Endothelial cell of umbilical vein (primary cell): Measurements from ENCODE around the gene LCN15. TPM values are rescaled to one million over a fixed set of nuclear protein-coding genes. Genes with fewer than 3 reads are reported as not detected.

Experiments used
- BruUV-seq: library from RNA; stranded (reverse); fragments of 400-500 nt; replicated peaks from 2 replicates; lab custom pipeline; 2021; lab: Mats Ljungman, UMichigan
- CTCF ChIA-PET: fragments of 300-600, 350-600 bp; sonication (Branson Sonifier 250); formaldehyde crosslinking; loops from one replicate; lab custom pipeline; 2021; ENCODE audit warnings: antibody characterized with exemption, inconsistent platforms; lab: Charles Lee
- POLR2A ChIA-PET: fragments of 300-600, 350-600 bp; sonication (Branson Sonifier 250); formaldehyde crosslinking; loops from one replicate; lab custom pipeline; 2021; ENCODE audit warnings: antibody characterized with exemption, inconsistent platforms; lab: Charles Lee
- DNase-seq: peaks from one replicate; pipeline ENCODE4 v3.0.0-alpha.2; 2011; ENCODE audit warnings: low read depth, low spot score
- FAIRE-seq: peaks from 2 replicates; lab custom pipeline; 2011; peaks lifted over from hg19 to GRCh38; lab: Jason Lieb, UNC
- H2AFZ ChIP-seq: 2 replicates; pipeline ENCODE4 v1.6.0; 2012; ENCODE audit warnings: low read depth, low read length, control low read depth, inconsistent platforms
- H3K27ac ChIP-seq: 2 replicates; pipeline ENCODE4 v1.5.1; 2011; ENCODE audit warnings: low read depth, mild to moderate bottlenecking, control low read depth, low read length, moderate library complexity; ENCODE audit not compliant: insufficient read depth
- H3K27me3 ChIP-seq, 2 experiments: 2 replicates each; pipeline versions ENCODE4 v1.6.0 to v1.6.1; 2011; ENCODE audit warnings: low read length in 2 of 2, mixed read lengths in 1 of 2; ENCODE audit not compliant: control insufficient read depth in 2 of 2, insufficient read depth in 2 of 2
- H3K36me3 ChIP-seq, 2 experiments: 2 replicates in 1 of 2; 3 replicates in 1 of 2; pipeline ENCODE4 v1.5.1; 2011; ENCODE audit warnings: low read length in 2 of 2, mild to moderate bottlenecking in 1 of 2, moderate library complexity in 1 of 2; ENCODE audit not compliant: control insufficient read depth in 2 of 2, insufficient read depth in 2 of 2; ENCODE audit errors: extremely low read depth in 1 of 2
- H3K4me1 ChIP-seq: 3 replicates; pipeline ENCODE4 v1.5.1; 2011; ENCODE audit warnings: mild to moderate bottlenecking, low read length; ENCODE audit not compliant: control insufficient read depth, insufficient read depth; ENCODE audit errors: extremely low read depth
- H3K4me2 ChIP-seq: 2 replicates; pipeline ENCODE4 v1.6.1; 2011; ENCODE audit warnings: low read length, control low read depth, mixed read lengths; ENCODE audit not compliant: insufficient read depth
- H3K4me3 ChIP-seq, 3 experiments: fragments of 200-600 bp in 1 of 3; sonication (generic), shearing (Covaris generic) in 1 of 3; replicated peaks in 1 of 3; 2 replicates each; pipeline ENCODE4 v1.5.1; 2011 to 2016; ENCODE audit warnings: control low read depth in 3 of 3, low read length in 3 of 3, mild to moderate bottlenecking in 2 of 3, inconsistent platforms in 1 of 3, low read depth in 1 of 3, moderate library complexity in 1 of 3; ENCODE audit not compliant: insufficient read depth in 1 of 3
- H3K79me2 ChIP-seq: 2 replicates; pipeline ENCODE4 v1.6.0; 2012; ENCODE audit warnings: low read length, inconsistent platforms; ENCODE audit not compliant: control insufficient read depth, insufficient read depth
- H3K9ac ChIP-seq: replicated peaks from 2 replicates; pipeline ENCODE3; 2011; ENCODE audit warnings: low read length, control low read depth; ENCODE audit not compliant: insufficient read depth; ENCODE audit errors: extremely low read depth
- H3K9me1 ChIP-seq: replicated peaks from 3 replicates; pipeline ENCODE4 v1.6.0; 2011; ENCODE audit warnings: mild to moderate bottlenecking, low read length; ENCODE audit not compliant: control insufficient read depth, insufficient read depth; ENCODE audit errors: extremely low read depth
- H3K9me3 ChIP-seq: replicated peaks from 2 replicates; pipeline ENCODE4 v1.5.1; 2012; ENCODE audit warnings: low read length, inconsistent platforms; ENCODE audit not compliant: control insufficient read depth, insufficient read depth
- H4K20me1 ChIP-seq: replicated peaks from 2 replicates; pipeline ENCODE3; 2011; ENCODE audit warnings: mild to moderate bottlenecking, low read length; ENCODE audit not compliant: control insufficient read depth, insufficient read depth; ENCODE audit errors: extremely low read depth
- GATA2 ChIP-seq: IDR thresholded peaks from 2 replicates; pipeline ENCODE4 v1.7.0; 2011; ENCODE audit warnings: low read depth, mild to moderate bottlenecking, moderate library complexity, mixed read lengths, low read length; ENCODE audit not compliant: insufficient read length, insufficient read depth
- JUN ChIP-seq: IDR thresholded peaks from 2 replicates; pipeline ENCODE4 v1.6.1; 2011; ENCODE audit warnings: borderline replicate concordance, low read depth; ENCODE audit not compliant: insufficient read length, insufficient read depth
- POLR2AphosphoS5 ChIP-seq: IDR thresholded peaks from 2 replicates; pipeline ENCODE4 v1.6.1; 2012; ENCODE audit warnings: low read depth, mild to moderate bottlenecking, control low read depth, low read length, moderate library complexity; ENCODE audit not compliant: insufficient read depth
- dilution Hi-C: fragments of 300-500 bp; cut with MboI; formaldehyde crosslinking; loops from one replicate; pipeline ENCODE4 v1.15.0; 2019; ENCODE audit warnings: low sequenced_read_pairs; ENCODE audit not compliant: extremely low pct_ligation_motif_present
- intact Hi-C: fragments of 100-400 bp; cut with micrococcal nuclease; formaldehyde crosslinking; loops from one replicate; pipeline ENCODE4 v1.10.0; 2022
- polyA plus RNA-seq, 4 experiments: library from polyadenylated mRNA; depleted of rRNA in 3 of 4; stranded (reverse) in 3 of 4; unstranded in 1 of 4; fragments of >200 nt; gene quantifications; 2 replicates each; pipeline versions ENCODE4 v1.2.1 to v1.2.3, GENCODE V29; 2011 to 2012; ENCODE audit warnings: missing spikeins in 1 of 4
- total RNA-seq: library from RNA; stranded (reverse); gene quantifications from 2 replicates; pipeline ENCODE4 v1.2.3, GENCODE V29; 2021
- TF ChIP-seq, protein P1 (sequence below), 2 donors: IDR thresholded peaks; 1 replicate in 1 of 2; 2 replicates in 1 of 2; pipeline ENCODE4 v1.5.1; 2011; ENCODE audit warnings: low read length in 2 of 2, mild to moderate bottlenecking in 2 of 2, moderate library complexity in 2 of 2, control low read depth in 1 of 2, inconsistent platforms in 1 of 2, low read depth in 1 of 2; ENCODE audit not compliant: insufficient read depth in 1 of 2; ENCODE audit errors: extremely low read depth in 1 of 2

The LCN15 gene
- total and polyA plus RNA-seq, 2 donors (not counting 3 experiments of a cell fraction or from before 2014, with no cell fraction given), result not detected

- intact Hi-C loops, result loop anchor here (1.0 to 5.0 kb wide), 4 partner anchors 56 to 244 kb away; partner anchors contain the start of genes PHPT1 and TRAF2
- no TSS peak for BruUV-seq
- CTCF ChIA-PET, result interaction anchor here (1.1 to 2.0 kb wide), 4 partner anchors 10 to 17 kb away, joined by 3 to 8 read pairs (median 5); partner anchors contain the start of gene RABL6
These were observed 27.4 kb upstream of the LCN15 start for GRCh38 chr9:136791516-136792276.

More at GRCh38 chr9:136791516-136792276, 27.4 kb upstream of the LCN15 start:
- H3K4me2 ChIP-seq, result peak overlapping the region; percentile 64
- H3K27ac ChIP-seq, result peak overlapping the region; percentile 31
- peak overlapping the region; percentile 73 for H2AFZ ChIP-seq
- dilution Hi-C loops, result no loop called here
- peaks cover 1% of the 10 kb centered on the region for H3K79me2 ChIP-seq
- no peaks in the 10 kb centered on the region for H3K9me3 ChIP-seq
- peaks cover 7% of the 10 kb centered on the region for H3K4me1 ChIP-seq
- H3K9ac ChIP-seq, result peak overlapping the region; percentile 60
- TF ChIP-seq GATA2, result no peak
- no peak for TF ChIP-seq POLR2AphosphoS5
- TF ChIP-seq, protein P1, sequence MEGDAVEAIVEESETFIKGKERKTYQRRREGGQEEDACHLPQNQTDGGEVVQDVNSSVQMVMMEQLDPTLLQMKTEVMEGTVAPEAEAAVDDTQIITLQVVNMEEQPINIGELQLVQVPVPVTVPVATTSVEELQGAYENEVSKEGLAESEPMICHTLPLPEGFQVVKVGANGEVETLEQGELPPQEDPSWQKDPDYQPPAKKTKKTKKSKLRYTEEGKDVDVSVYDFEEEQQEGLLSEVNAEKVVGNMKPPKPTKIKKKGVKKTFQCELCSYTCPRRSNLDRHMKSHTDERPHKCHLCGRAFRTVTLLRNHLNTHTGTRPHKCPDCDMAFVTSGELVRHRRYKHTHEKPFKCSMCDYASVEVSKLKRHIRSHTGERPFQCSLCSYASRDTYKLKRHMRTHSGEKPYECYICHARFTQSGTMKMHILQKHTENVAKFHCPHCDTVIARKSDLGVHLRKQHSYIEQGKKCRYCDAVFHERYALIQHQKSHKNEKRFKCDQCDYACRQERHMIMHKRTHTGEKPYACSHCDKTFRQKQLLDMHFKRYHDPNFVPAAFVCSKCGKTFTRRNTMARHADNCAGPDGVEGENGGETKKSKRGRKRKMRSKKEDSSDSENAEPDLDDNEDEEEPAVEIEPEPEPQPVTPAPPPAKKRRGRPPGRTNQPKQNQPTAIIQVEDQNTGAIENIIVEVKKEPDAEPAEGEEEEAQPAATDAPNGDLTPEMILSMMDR (IDR thresholded peaks at IDR 0.05; ENCODE audit: extremely low read depth in 1 of 2, insufficient read depth in 1 of 2, low read depth in 1 of 2, low read length in 2 of 2), result peak; percentile 89 to 96
- TF ChIP-seq JUN, result no peak
- peaks cover 0 to 2% of the 10 kb centered on the region in 2 experiments for H3K36me3 ChIP-seq
- DNase-seq, result peak; percentile 26
- H3K27me3 ChIP-seq, result peaks cover 4 to 6% of the 10 kb centered on the region in 2 experiments
- H3K4me3 ChIP-seq, result peak overlapping the region; percentile 54 to 72 (median 59)
- no peaks in the 10 kb centered on the region for H4K20me1 ChIP-seq
- H3K9me1 ChIP-seq, result no peaks in the 10 kb centered on the region
- FAIRE-seq, result peak; percentile 56
- POLR2A ChIA-PET, result no interaction called here
